Measurements from ENCODE around the gene IFT52. TPM values are rescaled to one million over a fixed set of nuclear protein-coding genes. Genes with fewer than 3 reads are reported as not detected.

Gene IFT52
- total and polyA plus RNA-seq, 4 experiments from 2014 or later = 13.3 to 30.6 (median 22.8) TPM

- no peak for DNase-seq
- Histone ChIP-seq H3K4me1 (ENCODE audit: insufficient read depth, low read length) (no peaks in the 10 kb centered on the region), H3K27me3 (ENCODE audit: insufficient read depth, low read length) (no peaks in the 10 kb centered on the region), H3K27ac (ENCODE audit: low read depth, low read length) (no peak overlapping the region), H3K36me3 (ENCODE audit: insufficient read depth, low read length) (no peaks in the 10 kb centered on the region), H3K4me3 (ENCODE audit: low read length in 2 of 2) (no peak overlapping the region), H3K9me3 (ENCODE audit: control insufficient read depth in 1 of 2, low read length in 2 of 2) (no peaks in the 10 kb centered on the region)
- ChIA-PET CTCF (ENCODE audit: partially characterized antibody) (no interaction called here), POLR2A (ENCODE audit: partially characterized antibody) (no interaction called here)
- intact Hi-C loops (cut with micrococcal nuclease) = no loop called here
- H3K36me3 Mint-ChIP-seq = no peaks in the 10 kb centered on the region
- H3K27me3 Mint-ChIP-seq = no peaks in the 10 kb centered on the region
- H3K9me3 Mint-ChIP-seq = no peaks in the 10 kb centered on the region
- no peak overlapping the region for H3K4me3 Mint-ChIP-seq
- H3K27ac Mint-ChIP-seq = peak overlapping the region in 1 of 7 donors; percentile 46
- H3K4me1 Mint-ChIP-seq = no peaks in the 10 kb centered on the region
Measured at GRCh38 chr20:43567477-43567876, 23.3 kb upstream of the IFT52 start.

- Mint-ChIP-seq H3K27ac (no peak overlapping the region), H3K4me3 (no peak overlapping the region), H3K4me1 (no peaks in the 10 kb centered on the region), H3K27me3 (no peaks in the 10 kb centered on the region), H3K9me3 (no peaks in the 10 kb centered on the region), H3K36me3 (no peaks in the 10 kb centered on the region)
- Histone ChIP-seq H3K27ac (ENCODE audit: low read depth, low read length) (no peak overlapping the region), H3K36me3 (ENCODE audit: insufficient read depth, low read length) (no peaks in the 10 kb centered on the region), H3K4me3 (ENCODE audit: low read length in 2 of 2) (no peak overlapping the region), H3K27me3 (ENCODE audit: insufficient read depth, low read length) (no peaks in the 10 kb centered on the region), H3K9me3 (ENCODE audit: control insufficient read depth in 1 of 2, low read length in 2 of 2) (no peaks in the 10 kb centered on the region), H3K4me1 (ENCODE audit: insufficient read depth, low read length) (no peaks in the 10 kb centered on the region)
- POLR2A ChIA-PET (ENCODE audit: partially characterized antibody) = no interaction called here
- intact Hi-C loops (cut with micrococcal nuclease) = no loop called here
- DNase-seq = no peak
- CTCF ChIA-PET (ENCODE audit: partially characterized antibody) = no interaction called here
Measured at GRCh38 chr20:43568706-43569105, 22.0 kb upstream of the IFT52 start.

- no peaks in the 10 kb centered on the region for H3K27me3 Mint-ChIP-seq
- Histone ChIP-seq H3K4me1 (ENCODE audit: insufficient read depth, low read length) (no peaks in the 10 kb centered on the region), H3K27ac (ENCODE audit: low read depth, low read length) (no peak overlapping the region), H3K27me3 (ENCODE audit: insufficient read depth, low read length) (no peaks in the 10 kb centered on the region), H3K9me3 (ENCODE audit: control insufficient read depth in 1 of 2, low read length in 2 of 2) (no peaks in the 10 kb centered on the region), H3K36me3 (ENCODE audit: insufficient read depth, low read length) (no peaks in the 10 kb centered on the region), H3K4me3 (ENCODE audit: low read length in 2 of 2) (no peak overlapping the region)
- no peaks in the 10 kb centered on the region for H3K4me1 Mint-ChIP-seq
- no peaks in the 10 kb centered on the region for H3K36me3 Mint-ChIP-seq
- CTCF ChIA-PET (ENCODE audit: partially characterized antibody) = no interaction called here
- no peak for DNase-seq
- intact Hi-C loops (cut with micrococcal nuclease) = no loop called here
- POLR2A ChIA-PET (ENCODE audit: partially characterized antibody) = no interaction called here
- no peak overlapping the region for H3K4me3 Mint-ChIP-seq
- no peaks in the 10 kb centered on the region for H3K9me3 Mint-ChIP-seq
- H3K27ac Mint-ChIP-seq = no peak overlapping the region
Measured at GRCh38 chr20:43569282-43569681, 21.5 kb upstream of the IFT52 start.

- intact Hi-C loops (cut with micrococcal nuclease) = no loop called here
- no peaks in the 10 kb centered on the region for H3K27me3 ChIP-seq (ENCODE audit: insufficient read depth, low read length)
- no peak overlapping the region for H3K27ac ChIP-seq (ENCODE audit: low read depth, low read length)
- H3K4me1 Mint-ChIP-seq = no peaks in the 10 kb centered on the region
- no peak overlapping the region for H3K4me3 Mint-ChIP-seq
- CTCF ChIA-PET (ENCODE audit: partially characterized antibody) = no interaction called here
- no peaks in the 10 kb centered on the region for H3K9me3 Mint-ChIP-seq
- no peak overlapping the region for H3K4me3 ChIP-seq (ENCODE audit: low read length in 2 of 2)
- POLR2A ChIA-PET (ENCODE audit: partially characterized antibody) = no interaction called here
- no peaks in the 10 kb centered on the region for H3K36me3 Mint-ChIP-seq
- no peaks in the 10 kb centered on the region for H3K9me3 ChIP-seq (ENCODE audit: control insufficient read depth in 1 of 2, low read length in 2 of 2)
- H3K4me1 ChIP-seq (ENCODE audit: insufficient read depth, low read length) = no peaks in the 10 kb centered on the region
- no peak overlapping the region for H3K27ac Mint-ChIP-seq
- H3K36me3 ChIP-seq (ENCODE audit: insufficient read depth, low read length) = no peaks in the 10 kb centered on the region
- DNase-seq = no peak
- no peaks in the 10 kb centered on the region for H3K27me3 Mint-ChIP-seq
Measured at GRCh38 chr20:43570496-43570895, 20.2 kb upstream of the IFT52 start.

- ChIA-PET POLR2A (ENCODE audit: partially characterized antibody) (no interaction called here), CTCF (ENCODE audit: partially characterized antibody) (no interaction called here)
- intact Hi-C loops (cut with micrococcal nuclease) = no loop called here
- Mint-ChIP-seq H3K36me3 (no peaks in the 10 kb centered on the region), H3K4me3 (no peak overlapping the region), H3K27me3 (no peaks in the 10 kb centered on the region), H3K9me3 (no peaks in the 10 kb centered on the region), H3K27ac (no peak overlapping the region), H3K4me1 (no peaks in the 10 kb centered on the region)
- no peaks in the 10 kb centered on the region for H3K27me3 ChIP-seq (ENCODE audit: insufficient read depth, low read length)
- H3K4me3 ChIP-seq (ENCODE audit: low read length in 2 of 2) = no peak overlapping the region
- no peaks in the 10 kb centered on the region for H3K4me1 ChIP-seq (ENCODE audit: insufficient read depth, low read length)
- H3K9me3 ChIP-seq (ENCODE audit: control insufficient read depth in 1 of 2, low read length in 2 of 2) = no peaks in the 10 kb centered on the region
- DNase-seq = no peak
- H3K27ac ChIP-seq (ENCODE audit: low read depth, low read length) = no peak overlapping the region
- no peaks in the 10 kb centered on the region for H3K36me3 ChIP-seq (ENCODE audit: insufficient read depth, low read length)
Measured at GRCh38 chr20:43571310-43571709, 19.4 kb upstream of the IFT52 start.

- POLR2A ChIA-PET (ENCODE audit: partially characterized antibody) = no interaction called here
- Mint-ChIP-seq H3K4me1 (no peaks in the 10 kb centered on the region), H3K4me3 (no peak overlapping the region), H3K9me3 (no peaks in the 10 kb centered on the region), H3K27ac (no peak overlapping the region), H3K36me3 (no peaks in the 10 kb centered on the region), H3K27me3 (no peaks in the 10 kb centered on the region)
- no peaks in the 10 kb centered on the region for H3K27me3 ChIP-seq (ENCODE audit: insufficient read depth, low read length)
- no peak overlapping the region for H3K27ac ChIP-seq (ENCODE audit: low read depth, low read length)
- CTCF ChIA-PET (ENCODE audit: partially characterized antibody) = no interaction called here
- H3K9me3 ChIP-seq (ENCODE audit: control insufficient read depth in 1 of 2, low read length in 2 of 2) = no peaks in the 10 kb centered on the region
- DNase-seq = no peak
- no peak overlapping the region for H3K4me3 ChIP-seq (ENCODE audit: low read length in 2 of 2)
- intact Hi-C loops (cut with micrococcal nuclease) = no loop called here
- no peaks in the 10 kb centered on the region for H3K4me1 ChIP-seq (ENCODE audit: insufficient read depth, low read length)
- no peaks in the 10 kb centered on the region for H3K36me3 ChIP-seq (ENCODE audit: insufficient read depth, low read length)
Measured at GRCh38 chr20:43571771-43572170, 19.0 kb upstream of the IFT52 start.

- Histone ChIP-seq H3K4me3 (ENCODE audit: low read length in 2 of 2) (no peak overlapping the region), H3K27ac (ENCODE audit: low read depth, low read length) (no peak overlapping the region), H3K4me1 (ENCODE audit: insufficient read depth, low read length) (no peaks in the 10 kb centered on the region), H3K27me3 (ENCODE audit: insufficient read depth, low read length) (no peaks in the 10 kb centered on the region), H3K36me3 (ENCODE audit: insufficient read depth, low read length) (no peaks in the 10 kb centered on the region), H3K9me3 (ENCODE audit: control insufficient read depth in 1 of 2, low read length in 2 of 2) (no peaks in the 10 kb centered on the region)
- CTCF ChIA-PET (ENCODE audit: partially characterized antibody) = no interaction called here
- no peaks in the 10 kb centered on the region for H3K27me3 Mint-ChIP-seq
- no peaks in the 10 kb centered on the region for H3K4me1 Mint-ChIP-seq
- H3K27ac Mint-ChIP-seq = no peak overlapping the region
- no peak overlapping the region for H3K4me3 Mint-ChIP-seq
- POLR2A ChIA-PET (ENCODE audit: partially characterized antibody) = no interaction called here
- no peaks in the 10 kb centered on the region for H3K36me3 Mint-ChIP-seq
- no peak for DNase-seq
- intact Hi-C loops (cut with micrococcal nuclease) = no loop called here
- H3K9me3 Mint-ChIP-seq = no peaks in the 10 kb centered on the region
Measured at GRCh38 chr20:43572891-43573290, 17.8 kb upstream of the IFT52 start.

GRCh38 chr20:43576108-43576507, 14.6 kb upstream of the IFT52 start:
- no peaks in the 10 kb centered on the region for H3K36me3 Mint-ChIP-seq
- no peak overlapping the region for H3K4me3 Mint-ChIP-seq
- DNase-seq = no peak
- POLR2A ChIA-PET (ENCODE audit: partially characterized antibody) = no interaction called here
- CTCF ChIA-PET (ENCODE audit: partially characterized antibody) = no interaction called here
- no peaks in the 10 kb centered on the region for H3K4me1 Mint-ChIP-seq
- H3K9me3 ChIP-seq (ENCODE audit: control insufficient read depth in 1 of 2, low read length in 2 of 2) = no peaks in the 10 kb centered on the region
- intact Hi-C loops (cut with micrococcal nuclease) = no loop called here
- H3K4me1 ChIP-seq (ENCODE audit: insufficient read depth, low read length) = no peaks in the 10 kb centered on the region
- H3K27ac ChIP-seq (ENCODE audit: low read depth, low read length) = no peak overlapping the region
- H3K27me3 ChIP-seq (ENCODE audit: insufficient read depth, low read length) = no peaks in the 10 kb centered on the region
- H3K9me3 Mint-ChIP-seq = no peaks in the 10 kb centered on the region
- H3K36me3 ChIP-seq (ENCODE audit: insufficient read depth, low read length) = no peaks in the 10 kb centered on the region
- H3K27me3 Mint-ChIP-seq = no peaks in the 10 kb centered on the region
- H3K27ac Mint-ChIP-seq = peak overlapping the region in 1 of 7 donors; percentile 75
- H3K4me3 ChIP-seq (ENCODE audit: low read length in 2 of 2) = no peak overlapping the region

Measured in CD4-positive, alpha-beta memory T cell (primary cell).